ENCODE measurements around the gene LGALSL.

LGALSL gene

GRCh38 chr2:64489081-64489751 is 35.3 kb downstream of the LGALSL start:
- no peak overlapping the region for H3K27ac ChIP-seq (ENCODE audit: low read depth, low read length)
- no peaks in the 10 kb centered on the region for H3K9me3 ChIP-seq (ENCODE audit: control insufficient read depth in 5 of 5, low read length in 5 of 5)
- no peak overlapping the region for H3K4me3 ChIP-seq (ENCODE audit: low read depth in 1 of 5, low read length in 5 of 5)
- peaks cover 2 to 37% (median 21%) of the 10 kb centered on the region in 5 donors for H3K4me1 ChIP-seq (ENCODE audit: control insufficient read depth in 5 of 5, insufficient read depth in 5 of 5, low read length in 5 of 5)
- H3K36me3 ChIP-seq (ENCODE audit: control insufficient read depth in 5 of 5, insufficient read depth in 5 of 5, low read length in 5 of 5), result no peaks in the 10 kb centered on the region
- H3K27me3 ChIP-seq (ENCODE audit: control insufficient read depth in 5 of 5, insufficient read depth in 4 of 5, low read length in 5 of 5), result no peaks in the 10 kb centered on the region
- no peak overlapping the region for H3K9ac ChIP-seq (ENCODE audit: low read length in 5 of 5)

- Histone ChIP-seq H3K27ac (ENCODE audit: low read depth, low read length) (no peak overlapping the region), H3K9me3 (ENCODE audit: control insufficient read depth in 5 of 5, low read length in 5 of 5) (no peaks in the 10 kb centered on the region), H3K27me3 (ENCODE audit: control insufficient read depth in 5 of 5, insufficient read depth in 4 of 5, low read length in 5 of 5) (no peaks in the 10 kb centered on the region), H3K36me3 (ENCODE audit: control insufficient read depth in 5 of 5, insufficient read depth in 5 of 5, low read length in 5 of 5) (no peaks in the 10 kb centered on the region), H3K4me3 (ENCODE audit: low read depth in 1 of 5, low read length in 5 of 5) (no peak overlapping the region), H3K9ac (ENCODE audit: low read length in 5 of 5) (no peak overlapping the region), H3K4me1 (ENCODE audit: control insufficient read depth in 5 of 5, insufficient read depth in 5 of 5, low read length in 5 of 5) (peaks cover 0 to 30% (median 10%) of the 10 kb centered on the region in 5 donors)
Observed at GRCh38 chr2:64491426-64491825, 37.5 kb downstream of the LGALSL start.

- Histone ChIP-seq H3K4me3 (ENCODE audit: low read depth in 1 of 5, low read length in 5 of 5) (no peak overlapping the region), H3K4me1 (ENCODE audit: control insufficient read depth in 5 of 5, insufficient read depth in 5 of 5, low read length in 5 of 5) (peaks cover 0 to 30% (median 8%) of the 10 kb centered on the region in 5 donors)
Observed at GRCh38 chr2:64492272-64492671, 38.3 kb downstream of the LGALSL start.

GRCh38 chr2:64492821-64493220 is 38.9 kb downstream of the LGALSL start:
- Histone ChIP-seq H3K27ac (ENCODE audit: low read depth, low read length) (no peak overlapping the region), H3K9ac (ENCODE audit: low read length in 5 of 5) (no peak overlapping the region), H3K4me1 (ENCODE audit: control insufficient read depth in 5 of 5, insufficient read depth in 5 of 5, low read length in 5 of 5) (peaks cover 0 to 30% (median 8%) of the 10 kb centered on the region in 5 donors), H3K4me3 (ENCODE audit: low read depth in 1 of 5, low read length in 5 of 5) (no peak overlapping the region), H3K27me3 (ENCODE audit: control insufficient read depth in 5 of 5, insufficient read depth in 4 of 5, low read length in 5 of 5) (no peaks in the 10 kb centered on the region), H3K36me3 (ENCODE audit: control insufficient read depth in 5 of 5, insufficient read depth in 5 of 5, low read length in 5 of 5) (no peaks in the 10 kb centered on the region), H3K9me3 (ENCODE audit: control insufficient read depth in 5 of 5, low read length in 5 of 5) (no peaks in the 10 kb centered on the region)

More at GRCh38 chr2:64492272-64492671, 38.3 kb downstream of the LGALSL start:
- Histone ChIP-seq H3K36me3 (ENCODE audit: control insufficient read depth in 5 of 5, insufficient read depth in 5 of 5, low read length in 5 of 5) (no peaks in the 10 kb centered on the region), H3K27me3 (ENCODE audit: control insufficient read depth in 5 of 5, insufficient read depth in 4 of 5, low read length in 5 of 5) (no peaks in the 10 kb centered on the region), H3K9ac (ENCODE audit: low read length in 5 of 5) (no peak overlapping the region), H3K27ac (ENCODE audit: low read depth, low read length) (no peak overlapping the region), H3K9me3 (ENCODE audit: control insufficient read depth in 5 of 5, low read length in 5 of 5) (no peaks in the 10 kb centered on the region)

- no peak overlapping the region for H3K9ac ChIP-seq (ENCODE audit: low read length in 5 of 5)
- H3K4me1 ChIP-seq (ENCODE audit: control insufficient read depth in 5 of 5, insufficient read depth in 5 of 5, low read length in 5 of 5), result peaks cover 0 to 22% (median under 1%) of the 10 kb centered on the region in 5 donors
- H3K36me3 ChIP-seq (ENCODE audit: control insufficient read depth in 5 of 5, insufficient read depth in 5 of 5, low read length in 5 of 5), result no peaks in the 10 kb centered on the region
- no peak overlapping the region for H3K4me3 ChIP-seq (ENCODE audit: low read depth in 1 of 5, low read length in 5 of 5)
- H3K27me3 ChIP-seq (ENCODE audit: control insufficient read depth in 5 of 5, insufficient read depth in 4 of 5, low read length in 5 of 5), result no peaks in the 10 kb centered on the region
- no peaks in the 10 kb centered on the region for H3K9me3 ChIP-seq (ENCODE audit: control insufficient read depth in 5 of 5, low read length in 5 of 5)
- no peak overlapping the region for H3K27ac ChIP-seq (ENCODE audit: low read depth, low read length)
Observed at GRCh38 chr2:64493788-64494187, 39.8 kb downstream of the LGALSL start.

- no peak overlapping the region for H3K9ac ChIP-seq (ENCODE audit: low read length in 5 of 5)
- no peaks in the 10 kb centered on the region for H3K4me1 ChIP-seq (ENCODE audit: control insufficient read depth in 5 of 5, insufficient read depth in 5 of 5, low read length in 5 of 5)
- no peaks in the 10 kb centered on the region for H3K9me3 ChIP-seq (ENCODE audit: control insufficient read depth in 5 of 5, low read length in 5 of 5)
- H3K4me3 ChIP-seq (ENCODE audit: low read depth in 1 of 5, low read length in 5 of 5), result no peak overlapping the region
- no peaks in the 10 kb centered on the region for H3K36me3 ChIP-seq (ENCODE audit: control insufficient read depth in 5 of 5, insufficient read depth in 5 of 5, low read length in 5 of 5)
- H3K27ac ChIP-seq (ENCODE audit: low read depth, low read length), result no peak overlapping the region
- H3K27me3 ChIP-seq (ENCODE audit: control insufficient read depth in 5 of 5, insufficient read depth in 4 of 5, low read length in 5 of 5), result no peaks in the 10 kb centered on the region
Observed at GRCh38 chr2:64498438-64498837, 44.5 kb downstream of the LGALSL start.

GRCh38 chr2:64500549-64500948 is 46.6 kb downstream of the LGALSL start:
- no peak overlapping the region for H3K27ac ChIP-seq (ENCODE audit: low read depth, low read length)
- H3K4me1 ChIP-seq (ENCODE audit: control insufficient read depth in 5 of 5, insufficient read depth in 5 of 5, low read length in 5 of 5), result no peaks in the 10 kb centered on the region
- no peak overlapping the region for H3K9ac ChIP-seq (ENCODE audit: low read length in 5 of 5)
- H3K4me3 ChIP-seq (ENCODE audit: low read depth in 1 of 5, low read length in 5 of 5), result no peak overlapping the region
- no peaks in the 10 kb centered on the region for H3K36me3 ChIP-seq (ENCODE audit: control insufficient read depth in 5 of 5, insufficient read depth in 5 of 5, low read length in 5 of 5)
- no peaks in the 10 kb centered on the region for H3K27me3 ChIP-seq (ENCODE audit: control insufficient read depth in 5 of 5, insufficient read depth in 4 of 5, low read length in 5 of 5)
- no peaks in the 10 kb centered on the region for H3K9me3 ChIP-seq (ENCODE audit: control insufficient read depth in 5 of 5, low read length in 5 of 5)

- Histone ChIP-seq H3K4me1 (ENCODE audit: control insufficient read depth in 5 of 5, insufficient read depth in 5 of 5, low read length in 5 of 5) (no peaks in the 10 kb centered on the region), H3K4me3 (ENCODE audit: low read depth in 1 of 5, low read length in 5 of 5) (no peak overlapping the region), H3K36me3 (ENCODE audit: control insufficient read depth in 5 of 5, insufficient read depth in 5 of 5, low read length in 5 of 5) (no peaks in the 10 kb centered on the region), H3K27me3 (ENCODE audit: control insufficient read depth in 5 of 5, insufficient read depth in 4 of 5, low read length in 5 of 5) (no peaks in the 10 kb centered on the region), H3K27ac (ENCODE audit: low read depth, low read length) (no peak overlapping the region), H3K9ac (ENCODE audit: low read length in 5 of 5) (no peak overlapping the region), H3K9me3 (ENCODE audit: control insufficient read depth in 5 of 5, low read length in 5 of 5) (no peaks in the 10 kb centered on the region)
Observed at GRCh38 chr2:64501946-64502345, 48.0 kb downstream of the LGALSL start.

- Histone ChIP-seq H3K27me3 (ENCODE audit: control insufficient read depth in 5 of 5, insufficient read depth in 4 of 5, low read length in 5 of 5) (no peaks in the 10 kb centered on the region), H3K9ac (ENCODE audit: low read length in 5 of 5) (no peak overlapping the region), H3K4me1 (ENCODE audit: control insufficient read depth in 5 of 5, insufficient read depth in 5 of 5, low read length in 5 of 5) (no peaks in the 10 kb centered on the region), H3K27ac (ENCODE audit: low read depth, low read length) (no peak overlapping the region), H3K4me3 (ENCODE audit: low read depth in 1 of 5, low read length in 5 of 5) (no peak overlapping the region), H3K36me3 (ENCODE audit: control insufficient read depth in 5 of 5, insufficient read depth in 5 of 5, low read length in 5 of 5) (no peaks in the 10 kb centered on the region), H3K9me3 (ENCODE audit: control insufficient read depth in 5 of 5, low read length in 5 of 5) (no peaks in the 10 kb centered on the region)
Observed at GRCh38 chr2:64502860-64503259, 48.9 kb downstream of the LGALSL start.

- no peaks in the 10 kb centered on the region for H3K27me3 ChIP-seq (ENCODE audit: control insufficient read depth in 5 of 5, insufficient read depth in 4 of 5, low read length in 5 of 5)
- H3K4me3 ChIP-seq (ENCODE audit: low read depth in 1 of 5, low read length in 5 of 5), result no peak overlapping the region
- H3K9ac ChIP-seq (ENCODE audit: low read length in 5 of 5), result no peak overlapping the region
- no peaks in the 10 kb centered on the region for H3K9me3 ChIP-seq (ENCODE audit: control insufficient read depth in 5 of 5, low read length in 5 of 5)
- H3K27ac ChIP-seq (ENCODE audit: low read depth, low read length), result no peak overlapping the region
- no peaks in the 10 kb centered on the region for H3K4me1 ChIP-seq (ENCODE audit: control insufficient read depth in 5 of 5, insufficient read depth in 5 of 5, low read length in 5 of 5)
- H3K36me3 ChIP-seq (ENCODE audit: control insufficient read depth in 5 of 5, insufficient read depth in 5 of 5, low read length in 5 of 5), result no peaks in the 10 kb centered on the region
Observed at GRCh38 chr2:64504774-64505720, 51.1 kb downstream of the LGALSL start.

All from subcutaneous abdominal adipose tissue (tissue), 5 donors.